MCF 10A (cell line): ENCODE data around the gene C2CD3. TPM values are rescaled to one million over a fixed set of nuclear protein-coding genes. Genes with fewer than 3 reads are reported as not detected.

Source experiments
- BruUV-seq: library from RNA; stranded (reverse); fragments of 400-500 nt; replicated peaks from 2 replicates; lab custom pipeline; 2021; lab: Mats Ljungman, UMichigan
- CTCF ChIA-PET: fragments of 300-600 bp; sonication (Branson Sonifier 250); formaldehyde crosslinking; extraction: SDS; loops from one replicate; lab custom pipeline; 2021; ENCODE audit warnings: antibody characterized with exemption, inconsistent platforms; lab: Yijun Ruan, JAX
- POLR2A ChIA-PET: fragments of 300-600, 350-650 bp; sonication (Branson Sonifier 250); formaldehyde crosslinking; extraction: SDS; loops from one replicate; lab custom pipeline; 2020; ENCODE audit warnings: antibody characterized with exemption, inconsistent platforms; lab: Yijun Ruan, JAX
- DNase-seq: peaks from one replicate; pipeline ENCODE4 v3.0.0-alpha.2; 2018; ENCODE audit not compliant: unreplicated experiment
- H3K27ac Mint-ChIP-seq: one replicate; pipeline ENCODE4 v1.8.0; 2022; ENCODE audit warnings: mild to moderate bottlenecking, low read depth, mixed read lengths; ENCODE audit not compliant: unreplicated experiment
- H3K27me3 Mint-ChIP-seq: one replicate; pipeline ENCODE4 v1.8.0; 2022; ENCODE audit warnings: mixed read lengths; ENCODE audit not compliant: insufficient read depth, unreplicated experiment
- H3K36me3 Mint-ChIP-seq: one replicate; pipeline ENCODE4 v1.8.0; 2022; ENCODE audit warnings: mild to moderate bottlenecking, moderate library complexity, mixed read lengths; ENCODE audit not compliant: insufficient read depth, unreplicated experiment
- H3K4me1 Mint-ChIP-seq: one replicate; pipeline ENCODE4 v1.8.0; 2022; ENCODE audit warnings: mixed read lengths; ENCODE audit not compliant: insufficient read depth, unreplicated experiment
- H3K4me3 Mint-ChIP-seq: one replicate; pipeline ENCODE4 v1.8.0; 2022; ENCODE audit warnings: mild to moderate bottlenecking, moderate library complexity, mixed read lengths; ENCODE audit not compliant: unreplicated experiment
- H3K9me3 Mint-ChIP-seq: one replicate; pipeline ENCODE4 v1.8.0; 2022; ENCODE audit warnings: mixed read lengths; ENCODE audit not compliant: unreplicated experiment
- intact Hi-C: fragments of 100-400 bp; cut with micrococcal nuclease; formaldehyde crosslinking; loops from 2 replicates; pipeline ENCODE4 v1.14.1; 2022
- total RNA-seq: library from RNA; stranded (reverse); gene quantifications from 2 replicates; pipeline ENCODE4 v1.2.3, GENCODE V29; 2022
- TF ChIP-seq, protein P1 (sequence below): fragments of 200-600 bp; IDR thresholded peaks from one replicate; pipeline ENCODE4 v1.8.0; 2022; ENCODE audit warnings: antibody characterized with exemption, mild to moderate bottlenecking; ENCODE audit not compliant: unreplicated experiment

The C2CD3 gene
- total RNA-seq, 1 experiment from 2014 or later, result 18.7 TPM

GRCh38 chr11:74018331-74019005 is 152.3 kb downstream of the C2CD3 start:
- peak; percentile 73 for DNase-seq
- ChIA-PET CTCF (interaction anchor here (0.6 to 1.9 kb wide), 5 partner anchors 20 to 214 kb away, joined by 3 to 8 read pairs (median 3); no protein-coding TSS in a partner anchor), POLR2A (interaction anchor here (0.6 to 0.8 kb wide), 2 partner anchors 83 to 367 kb away, joined by 3 read pairs; no protein-coding TSS in a partner anchor)
- BruUV-seq, result no TSS peak
- peak overlapping the region; percentile 15 for H3K27ac Mint-ChIP-seq
- TF ChIP-seq, protein P1, sequence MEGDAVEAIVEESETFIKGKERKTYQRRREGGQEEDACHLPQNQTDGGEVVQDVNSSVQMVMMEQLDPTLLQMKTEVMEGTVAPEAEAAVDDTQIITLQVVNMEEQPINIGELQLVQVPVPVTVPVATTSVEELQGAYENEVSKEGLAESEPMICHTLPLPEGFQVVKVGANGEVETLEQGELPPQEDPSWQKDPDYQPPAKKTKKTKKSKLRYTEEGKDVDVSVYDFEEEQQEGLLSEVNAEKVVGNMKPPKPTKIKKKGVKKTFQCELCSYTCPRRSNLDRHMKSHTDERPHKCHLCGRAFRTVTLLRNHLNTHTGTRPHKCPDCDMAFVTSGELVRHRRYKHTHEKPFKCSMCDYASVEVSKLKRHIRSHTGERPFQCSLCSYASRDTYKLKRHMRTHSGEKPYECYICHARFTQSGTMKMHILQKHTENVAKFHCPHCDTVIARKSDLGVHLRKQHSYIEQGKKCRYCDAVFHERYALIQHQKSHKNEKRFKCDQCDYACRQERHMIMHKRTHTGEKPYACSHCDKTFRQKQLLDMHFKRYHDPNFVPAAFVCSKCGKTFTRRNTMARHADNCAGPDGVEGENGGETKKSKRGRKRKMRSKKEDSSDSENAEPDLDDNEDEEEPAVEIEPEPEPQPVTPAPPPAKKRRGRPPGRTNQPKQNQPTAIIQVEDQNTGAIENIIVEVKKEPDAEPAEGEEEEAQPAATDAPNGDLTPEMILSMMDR, result no peak
- no peaks in the 10 kb centered on the region for H3K4me1 Mint-ChIP-seq
- no peaks in the 10 kb centered on the region for H3K9me3 Mint-ChIP-seq
- peaks cover 6% of the 10 kb centered on the region for H3K36me3 Mint-ChIP-seq
- no peaks in the 10 kb centered on the region for H3K27me3 Mint-ChIP-seq
- intact Hi-C loops, result no loop called here
- no peak overlapping the region for H3K4me3 Mint-ChIP-seq

DNA sequence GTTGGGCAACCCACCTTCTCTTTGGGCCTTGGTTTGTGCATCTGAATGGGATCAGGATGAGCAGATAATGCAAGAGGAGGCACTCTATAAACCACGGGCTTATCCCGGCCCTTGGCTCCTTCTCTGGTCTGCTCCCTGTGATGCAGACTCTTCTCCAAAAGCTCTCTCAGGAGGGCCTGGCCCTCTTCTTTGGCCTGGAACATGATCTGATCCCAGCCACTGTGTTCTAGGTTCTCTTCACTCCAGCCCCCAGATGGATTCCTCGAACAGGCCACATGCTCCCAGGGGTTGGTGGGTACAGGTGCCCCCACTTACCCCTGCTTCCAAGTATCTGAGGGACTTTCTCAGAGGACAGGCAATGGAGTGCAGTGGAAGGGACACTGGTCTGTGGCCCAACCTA is 153.2 kb downstream of the C2CD3 start:
- Mint-ChIP-seq H3K27me3 (no peaks in the 10 kb centered on the region), H3K27ac (no peak overlapping the region), H3K4me1 (no peaks in the 10 kb centered on the region), H3K36me3 (peaks cover 6% of the 10 kb centered on the region), H3K9me3 (no peaks in the 10 kb centered on the region), H3K4me3 (no peak overlapping the region)
- ChIA-PET CTCF (interaction anchor here (0.6 to 1.9 kb wide), 4 partner anchors 20 to 394 kb away, joined by 3 to 8 read pairs (median 4); no protein-coding TSS in a partner anchor), POLR2A (no interaction called here)
- no TSS peak for BruUV-seq
- TF ChIP-seq, protein P1, result no peak
- intact Hi-C loops, result no loop called here
- DNase-seq, result no peak

DNA sequence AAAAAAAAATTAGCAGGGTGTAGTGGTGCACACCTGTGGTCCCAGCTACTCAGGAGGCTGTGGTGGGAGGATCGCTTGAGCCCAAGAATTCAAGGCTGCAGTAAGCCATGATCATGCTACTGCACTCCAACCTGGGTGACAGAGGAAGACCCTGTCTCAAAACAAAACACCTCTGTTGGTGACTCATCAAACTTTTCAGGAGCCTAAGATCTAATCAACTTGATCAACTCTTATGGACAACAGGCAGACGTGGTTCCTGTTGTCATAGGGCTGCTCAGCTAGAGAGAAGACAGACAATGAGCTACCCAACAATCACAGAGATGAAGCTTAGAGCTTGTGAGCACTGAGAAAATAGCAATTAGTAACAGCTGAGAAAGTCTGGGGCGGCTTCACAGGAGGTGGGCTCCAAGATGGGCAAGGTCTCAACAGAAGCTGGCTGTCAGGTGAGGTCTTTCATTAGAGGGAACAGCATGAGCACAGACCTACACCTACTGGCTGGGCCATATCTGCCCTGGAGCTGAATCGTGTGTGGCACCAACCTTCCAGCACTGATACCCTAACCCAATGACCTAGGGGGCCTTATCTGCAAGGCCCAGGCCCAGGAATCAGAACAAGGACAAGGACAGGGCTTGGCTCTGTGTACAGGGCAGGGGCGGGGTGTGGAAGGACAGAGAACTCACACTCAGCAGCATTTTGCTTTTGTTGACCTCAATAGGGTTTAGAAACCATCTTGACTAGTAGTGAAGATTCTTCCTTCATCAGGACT is 154.7 kb downstream of the C2CD3 start:
- BruUV-seq, result no TSS peak
- DNase-seq, result no peak
- Mint-ChIP-seq H3K27me3 (no peaks in the 10 kb centered on the region), H3K27ac (no peak overlapping the region), H3K9me3 (no peaks in the 10 kb centered on the region), H3K4me3 (no peak overlapping the region), H3K4me1 (no peaks in the 10 kb centered on the region), H3K36me3 (peaks cover 6% of the 10 kb centered on the region)
- POLR2A ChIA-PET, result no interaction called here
- TF ChIP-seq, protein P1, result no peak
- intact Hi-C loops, result no loop called here
- CTCF ChIA-PET, result interaction anchor here (0.6 to 1.3 kb wide), 3 partner anchors 52 to 1959 kb away, joined by 3 to 7 read pairs (median 3); no protein-coding TSS in a partner anchor

- no peaks in the 10 kb centered on the region for H3K9me3 Mint-ChIP-seq
- TF ChIP-seq, protein P1, result no peak
- intact Hi-C loops, result no loop called here
- CTCF ChIA-PET, result interaction anchor here (1.3 kb wide), 1 partner anchor 51 kb away, joined by 7 read pairs; no protein-coding TSS in a partner anchor
- peaks cover 11% of the 10 kb centered on the region for H3K36me3 Mint-ChIP-seq
- POLR2A ChIA-PET, result no interaction called here
- H3K4me3 Mint-ChIP-seq, result no peak overlapping the region
- H3K27ac Mint-ChIP-seq, result no peak overlapping the region
- no peaks in the 10 kb centered on the region for H3K27me3 Mint-ChIP-seq
- no TSS peak for BruUV-seq
- no peak for DNase-seq
- no peaks in the 10 kb centered on the region for H3K4me1 Mint-ChIP-seq
Observed at GRCh38 chr11:74014880-74015279, 155.9 kb downstream of the C2CD3 start.
